Right forelimb (tissue), 1 donor: Measurements from ENCODE around the gene ATP2A3.
"Not testable (repeated sequence)": the region's sequence is repeated elsewhere in the genome, so short reads cannot be mapped to it uniquely, and the experiment has no call there.

Experiments
- DNase-seq: peaks from one replicate; pipeline ENCODE4 v3.0.0-alpha.2; 2018

ATP2A3 gene

GRCh38 chr17:3964203-3965117 lies at the start of gene ATP2A3:
Gene ATP2A3, minus strand, starts transcription at chr17:3964437. Its CDS starts 146 bp downstream, at chr17:3964291.
- peak; percentile 61 for DNase-seq

GRCh38 chr17:4010754-4011153 lies 46.5 kb upstream of the ATP2A3 start:
- DNase-seq, result no peak

- DNase-seq, result no peak
These were observed 45.0 kb upstream of the ATP2A3 start for GRCh38 chr17:4009186-4009785.

- no peak for DNase-seq
These were observed 44.4 kb upstream of the ATP2A3 start for GRCh38 chr17:4008441-4009185.

GRCh38 chr17:4008082-4008435 lies 43.8 kb upstream of the ATP2A3 start:
- no peak for DNase-seq

- DNase-seq, result no peak
These were observed 43.3 kb upstream of the ATP2A3 start for GRCh38 chr17:4007346-4008081.

GRCh38 chr17:4006745-4007211 lies 42.5 kb upstream of the ATP2A3 start:
- DNase-seq, result no peak

- DNase-seq, result no peak
These were observed 41.9 kb upstream of the ATP2A3 start for GRCh38 chr17:4006165-4006589.

- DNase-seq, result no peak
These were observed 41.3 kb upstream of the ATP2A3 start for GRCh38 chr17:4005296-4006164.

- peak; percentile 78 for DNase-seq
These were observed 40.5 kb upstream of the ATP2A3 start for GRCh38 chr17:4004517-4005295.

- DNase-seq, result no peak
These were observed 39.5 kb upstream of the ATP2A3 start for GRCh38 chr17:4003501-4004421.

- DNase-seq, result no peak
These were observed 38.9 kb upstream of the ATP2A3 start for GRCh38 chr17:4003131-4003500.

GRCh38 chr17:4001048-4001590 lies 36.9 kb upstream of the ATP2A3 start:
- DNase-seq, result peak; percentile 38

GRCh38 chr17:3998436-3998835 lies 34.2 kb upstream of the ATP2A3 start:
- peak; percentile 20 for DNase-seq

- DNase-seq, result no peak
These were observed 30.8 kb upstream of the ATP2A3 start for GRCh38 chr17:3995067-3995466.

- peak; percentile 9 for DNase-seq
These were observed 30.0 kb upstream of the ATP2A3 start for GRCh38 chr17:3994221-3994576.

GRCh38 chr17:3993493-3994220 lies 29.4 kb upstream of the ATP2A3 start:
- DNase-seq, result peak; percentile 15

- no peak for DNase-seq
These were observed 28.1 kb upstream of the ATP2A3 start for GRCh38 chr17:3992370-3992769.

GRCh38 chr17:3991699-3992098 lies 27.5 kb upstream of the ATP2A3 start:
- not testable (repeated sequence) for DNase-seq
